H1 (cell line): Measurements from ENCODE around the gene CCDC178. TPM values are rescaled to one million over a fixed set of nuclear protein-coding genes. Genes with fewer than 3 reads are reported as not detected.

Experiments
- CTCF ChIA-PET: fragments of 300-600 bp; sonication (Branson Sonifier 250); formaldehyde crosslinking; loops from one replicate; lab custom pipeline; 2021; ENCODE audit not compliant: partially characterized antibody; lab: Charles Lee
- POLR2A ChIA-PET: fragments of 300-600 bp; sonication (Branson Sonifier 250); formaldehyde crosslinking; loops from one replicate; lab custom pipeline; 2021; ENCODE audit warnings: inconsistent platforms; ENCODE audit not compliant: partially characterized antibody; lab: Charles Lee
- DNase-seq, 2 experiments: peaks; one replicate each; pipeline versions ENCODE4 v3.0.0 to v3.0.0-alpha.2; 2010 to 2022; ENCODE audit warnings: low spot score in 2 of 2, low read depth in 1 of 2, mixed read lengths in 1 of 2
- FAIRE-seq: peaks from 2 replicates; lab custom pipeline; 2011; peaks lifted over from hg19 to GRCh38; lab: Jason Lieb, UNC
- H2AFZ ChIP-seq: 2 replicates; pipeline ENCODE4 v1.8.1; 2012; ENCODE audit warnings: low read length, inconsistent platforms
- H2AK5ac ChIP-seq: 2 replicates; pipeline ENCODE4 v1.6.1; 2013; ENCODE audit warnings: low read depth, low read length
- H2BK120ac ChIP-seq: replicated peaks from 2 replicates; pipeline ENCODE3; 2013; ENCODE audit warnings: low read depth, low read length, inconsistent platforms
- H2BK12ac ChIP-seq: 2 replicates; pipeline ENCODE4 v1.6.1; 2013; ENCODE audit warnings: low read depth, low read length
- H2BK15ac ChIP-seq: 2 replicates; pipeline ENCODE4 v1.6.1; 2013; ENCODE audit warnings: low read length
- H2BK20ac ChIP-seq: 2 replicates; pipeline ENCODE4 v1.6.1; 2013; ENCODE audit warnings: low read length
- H2BK5ac ChIP-seq: 2 replicates; pipeline ENCODE4 v1.6.1; 2013; ENCODE audit warnings: low read depth, low read length
- H3K14ac ChIP-seq: 2 replicates; pipeline ENCODE4 v1.6.1; 2013; ENCODE audit warnings: inconsistent platforms; ENCODE audit not compliant: insufficient read length
- H3K18ac ChIP-seq: 2 replicates; pipeline ENCODE4 v1.6.1; 2013; ENCODE audit warnings: low read length; ENCODE audit errors: extremely low read depth
- H3K23ac ChIP-seq: 2 replicates; pipeline ENCODE4 v1.6.1; 2013; ENCODE audit warnings: inconsistent platforms; ENCODE audit not compliant: insufficient read length
- H3K23me2 ChIP-seq: 2 replicates; pipeline ENCODE4 v1.6.1; 2013; ENCODE audit warnings: low read depth, low read length
- H3K27ac ChIP-seq: 2 replicates; pipeline ENCODE4 v1.6.1; 2011; ENCODE audit warnings: low read depth, low read length, inconsistent platforms
- H3K27me3 ChIP-seq, 4 experiments: replicated peaks in 1 of 4; 1 replicate in 1 of 4; 2 replicates in 3 of 4; pipeline versions ENCODE4 v1.6.1 to v1.8.1; 2011 to 2013; ENCODE audit warnings: low read length in 3 of 4, mild to moderate bottlenecking in 3 of 4, inconsistent platforms in 2 of 4, mixed read lengths in 2 of 4, moderate library complexity in 1 of 4; ENCODE audit not compliant: control insufficient read depth in 3 of 4, insufficient read depth in 3 of 4; ENCODE audit errors: extremely low read depth in 1 of 4
- H3K36me3 ChIP-seq, 4 experiments: 2 replicates each; pipeline versions ENCODE4 v1.6.1 to v1.8.1; 2011 to 2013; ENCODE audit warnings: mild to moderate bottlenecking in 4 of 4, low read length in 3 of 4, moderate library complexity in 2 of 4, control low read depth in 1 of 4, inconsistent platforms in 1 of 4; ENCODE audit not compliant: insufficient read depth in 4 of 4, control insufficient read depth in 2 of 4
- H3K4ac ChIP-seq: replicated peaks from 2 replicates; pipeline ENCODE3; 2013; ENCODE audit warnings: low read length, low read depth, mixed read lengths, inconsistent platforms; ENCODE audit not compliant: insufficient read length
- H3K4me1 ChIP-seq, 4 experiments: replicated peaks in 1 of 4; 1 replicate in 1 of 4; 2 replicates in 3 of 4; pipeline versions ENCODE4 v1.6.1 to v1.8.1; 2011 to 2013; ENCODE audit warnings: low read length in 3 of 4, inconsistent platforms in 2 of 4, mixed read lengths in 1 of 4; ENCODE audit not compliant: insufficient read depth in 4 of 4, control insufficient read depth in 3 of 4
- H3K4me2 ChIP-seq, 2 experiments: 2 replicates each; pipeline versions ENCODE4 v1.6.1 to v1.8.1; 2011 to 2013; ENCODE audit warnings: low read depth in 2 of 2, low read length in 2 of 2, control low read depth in 1 of 2, inconsistent platforms in 1 of 2, mild to moderate bottlenecking in 1 of 2; ENCODE audit not compliant: insufficient read depth in 1 of 2
- H3K4me3 ChIP-seq, 4 experiments: fragments of 200-600, 300-600 bp in 1 of 4; sonication (generic), shearing (Covaris generic), sonication (Bioruptor Twin) in 1 of 4; 2 replicates each; pipeline versions ENCODE4 v1.5.1 to v1.8.1; 2011 to 2016; ENCODE audit warnings: low read length in 4 of 4, low read depth in 3 of 4, control low read depth in 2 of 4, inconsistent platforms in 2 of 4, mild to moderate bottlenecking in 2 of 4, mixed read lengths in 1 of 4, moderate library complexity in 1 of 4; ENCODE audit not compliant: insufficient read depth in 2 of 4; ENCODE audit errors: extremely low read depth in 1 of 4
- H3K56ac ChIP-seq: replicated peaks from 2 replicates; pipeline ENCODE3; 2013; ENCODE audit warnings: low read depth, mild to moderate bottlenecking, mixed read lengths, low read length, inconsistent platforms; ENCODE audit not compliant: insufficient read length
- H3K79me1 ChIP-seq: 2 replicates; pipeline ENCODE4 v1.6.1; 2013; ENCODE audit warnings: low read depth, low read length, control low read depth
- H3K79me2 ChIP-seq, 2 experiments: 2 replicates each; pipeline versions ENCODE4 v1.6.1 to v1.8.1; 2012 to 2013; ENCODE audit warnings: low read length in 2 of 2, mild to moderate bottlenecking in 2 of 2, inconsistent platforms in 1 of 2; ENCODE audit not compliant: insufficient read depth in 2 of 2, control insufficient read depth in 1 of 2
- H3K9ac ChIP-seq, 4 experiments: replicated peaks in 1 of 4; 1 replicate in 1 of 4; 2 replicates in 3 of 4; pipeline versions ENCODE4 v1.6.1 to v1.8.1; 2011 to 2013; ENCODE audit warnings: low read depth in 3 of 4, low read length in 3 of 4, control low read depth in 2 of 4, mild to moderate bottlenecking in 2 of 4, moderate library complexity in 2 of 4, inconsistent platforms in 1 of 4; ENCODE audit errors: extremely low read depth in 1 of 4
- H3K9me3 ChIP-seq, 2 experiments: 2 replicates each; pipeline versions ENCODE4 v1.6.1 to v1.8.1; 2012 to 2013; ENCODE audit warnings: mild to moderate bottlenecking in 2 of 2, moderate library complexity in 2 of 2, control low read depth in 1 of 2, inconsistent platforms in 1 of 2, low read depth in 1 of 2, low read length in 1 of 2, mixed read lengths in 1 of 2; ENCODE audit not compliant: insufficient read depth in 2 of 2
- H4K20me1 ChIP-seq, 2 experiments: replicated peaks in 1 of 2; 2 replicates each; pipeline versions ENCODE3 to v1.8.1; 2011 to 2013; ENCODE audit warnings: inconsistent platforms in 2 of 2, low read length in 2 of 2, mild to moderate bottlenecking in 1 of 2; ENCODE audit not compliant: insufficient read depth in 2 of 2, control insufficient read depth in 1 of 2
- H4K5ac ChIP-seq: 2 replicates; pipeline ENCODE4 v1.6.1; 2013; ENCODE audit warnings: low read length, low read depth, mixed read lengths, inconsistent platforms; ENCODE audit not compliant: insufficient read length
- H4K8ac ChIP-seq: 2 replicates; pipeline ENCODE4 v1.8.0; 2013; ENCODE audit warnings: mild to moderate bottlenecking, moderate library complexity, low read length, inconsistent platforms; ENCODE audit not compliant: insufficient read depth; ENCODE audit errors: extremely low read depth
- H4K91ac ChIP-seq: replicated peaks from 2 replicates; pipeline ENCODE3; 2013; ENCODE audit warnings: low read length, mixed read lengths, inconsistent platforms; ENCODE audit not compliant: insufficient read length
- BCL11A ChIP-seq, 2 experiments: IDR thresholded peaks; one replicate each; pipeline ENCODE4 v1.6.1; 2011; ENCODE audit warnings: low read depth in 2 of 2, low read length in 2 of 2, mild to moderate bottlenecking in 2 of 2
- JUND ChIP-seq: IDR thresholded peaks from 2 replicates; pipeline ENCODE4 v1.6.1; 2011; ENCODE audit warnings: mild to moderate bottlenecking, improper control_type of control experiment, low read length
- RXRA ChIP-seq: IDR thresholded peaks from 2 replicates; pipeline ENCODE4 v1.6.1; 2011; ENCODE audit warnings: low read depth, mild to moderate bottlenecking, low read length, moderate library complexity; ENCODE audit not compliant: insufficient read depth
- SAP30 ChIP-seq: fragments of 300-600 bp; sonication (generic); IDR thresholded peaks from 2 replicates; pipeline ENCODE4 v1.7.1; 2012; ENCODE audit warnings: low read length, moderate library complexity, mild to moderate bottlenecking, inconsistent platforms; ENCODE audit not compliant: insufficient read depth, insufficient replicate concordance
- SIRT6 ChIP-seq: IDR thresholded peaks from one replicate; pipeline ENCODE4 v1.7.1; 2012; ENCODE audit warnings: low read length, inconsistent platforms
- SP4 ChIP-seq: IDR thresholded peaks from 2 replicates; pipeline ENCODE4 v1.6.1; 2012; ENCODE audit warnings: low read length, inconsistent platforms
- ZNF274 ChIP-seq: IDR thresholded peaks from 2 replicates; pipeline ENCODE4 v1.7.0; 2012; ENCODE audit warnings: low read length, borderline replicate concordance; ENCODE audit errors: extremely low read depth
- WGBS, 2 experiments: shearing (Covaris generic) in 1 of 2; methylation state at CpG; one replicate each; pipeline versions ENCODE4 v1.1.6 to v1.1.7; 2013 to 2015; ENCODE audit warnings: low lambda C conversion rate in 2 of 2, mixed read lengths in 2 of 2, inconsistent platforms in 1 of 2, low coverage in 1 of 2, missing lambda C conversion rate in 1 of 2; ENCODE audit not compliant: insufficient replicate concordance in 2 of 2, insufficient coverage in 1 of 2, insufficient read length in 1 of 2; ENCODE audit errors: extremely low coverage in 1 of 2, missing lambda C conversion rate in 1 of 2; 5-methylcytosine and 5-hydroxymethylcytosine counted together
- polyA plus RNA-seq, 7 experiments: library from polyadenylated mRNA; depleted of rRNA in 3 of 7; stranded (reverse) in 5 of 7; unstranded in 2 of 7; fragments of >200 nt in 5 of 7; fragments of 200-250 nt in 2 of 7; gene quantifications; 1 replicate in 5 of 7; 2 replicates in 1 of 7; 4 replicates in 1 of 7; pipeline versions ENCODE4 v1.2.1 to v1.2.3, GENCODE V29; 2011 to 2013; ENCODE audit warnings: missing spikeins in 2 of 7, mixed read lengths in 2 of 7
- total RNA-seq: library from RNA; stranded (reverse); fragmentation: NEBNext Ultra II Directional; extraction: Animal tissue kit (Norgen Biotek cat#: 25700); gene quantifications from 2 replicates; pipeline ENCODE4 v1.2.1, GENCODE V29; 2021

CCDC178 gene
- total and polyA plus RNA-seq, 2 of the 8 experiments (the other 6 are each of a cell fraction or from before 2014, with no cell fraction given) = not detected

GRCh38 chr18:32915516-32915915 is 525.0 kb downstream of the CCDC178 start:
- H3K56ac ChIP-seq = no peak overlapping the region
- no peak overlapping the region for H3K27ac ChIP-seq
- H2AFZ ChIP-seq = no peak overlapping the region
- no peak for TF ChIP-seq SAP30
- TF ChIP-seq JUND = no peak
- TF ChIP-seq BCL11A (IDR thresholded peaks at IDR 0.05; ENCODE audit: low read depth in 2 of 2, low read length in 2 of 2) = no peak
- no peak for TF ChIP-seq ZNF274
- no peak for TF ChIP-seq SIRT6
- no peak for TF ChIP-seq RXRA
- no peak for TF ChIP-seq SP4
- no peak overlapping the region for H2BK5ac ChIP-seq
- no peaks in the 10 kb centered on the region for H3K9me3 ChIP-seq
- H3K4ac ChIP-seq = no peak overlapping the region
- FAIRE-seq (no peak), DNase-seq (no peak)
- H3K79me2 ChIP-seq = no peaks in the 10 kb centered on the region
- H3K23me2 ChIP-seq = no peaks in the 10 kb centered on the region; the same call in 1 of the 2 replicates
- no peak overlapping the region for H2BK120ac ChIP-seq
- 93% methylated on average over 1 of the region's 1 CpG; no CpG with 5 or more reads in 1 of the 2 experiments for WGBS, 2 experiments
- H4K8ac ChIP-seq = no peak overlapping the region
- H3K14ac ChIP-seq = no peak overlapping the region
- no peak overlapping the region for H3K4me3 ChIP-seq
- H3K36me3 ChIP-seq = no peaks in the 10 kb centered on the region
- H2AK5ac ChIP-seq = no peak overlapping the region
- H3K27me3 ChIP-seq = no peaks in the 10 kb centered on the region
- H3K4me2 ChIP-seq = no peak overlapping the region
- no peaks in the 10 kb centered on the region for H3K79me1 ChIP-seq
- no peak overlapping the region for H2BK15ac ChIP-seq
- H4K5ac ChIP-seq = no peak overlapping the region
- no peak overlapping the region for H3K9ac ChIP-seq
- H3K4me1 ChIP-seq = no peaks in the 10 kb centered on the region
- ChIA-PET CTCF (no interaction called here), POLR2A (no interaction called here)
- no peaks in the 10 kb centered on the region for H4K20me1 ChIP-seq
- no peak overlapping the region for H2BK12ac ChIP-seq
- no peak overlapping the region for H4K91ac ChIP-seq
- no peak overlapping the region for H3K23ac ChIP-seq
- no peak overlapping the region for H3K18ac ChIP-seq
- H2BK20ac ChIP-seq = no peak overlapping the region
